GM12801 (cell line): ENCODE data around the gene LY6G5B.

Experiments
- CTCF ChIP-seq: IDR thresholded peaks from one replicate; pipeline ENCODE4 v1.5.1; 2011; ENCODE audit warnings: control low read depth; ENCODE audit not compliant: insufficient read length; ENCODE audit errors: extremely low read depth

Gene LY6G5B

GRCh38 chr6:31692353-31692752, 22.6 kb downstream of the LY6G5B start:
- no peak for TF ChIP-seq CTCF

- no peak for TF ChIP-seq CTCF
Measured at GRCh38 chr6:31692886-31693285, 23.1 kb downstream of the LY6G5B start.

- no peak for TF ChIP-seq CTCF
Measured at GRCh38 chr6:31693535-31693934, 23.8 kb downstream of the LY6G5B start.

GRCh38 chr6:31697555-31697954, 27.8 kb downstream of the LY6G5B start:
- TF ChIP-seq CTCF = no peak

GRCh38 chr6:31700740-31701401, 31.1 kb downstream of the LY6G5B start:
- TF ChIP-seq CTCF = no peak

GRCh38 chr6:31701666-31702404, 32.1 kb downstream of the LY6G5B start:
- TF ChIP-seq CTCF = no peak

GRCh38 chr6:31702405-31702818, 32.6 kb downstream of the LY6G5B start:
- TF ChIP-seq CTCF = no peak
